ENCODE data around the gene NFATC2. TPM values are rescaled to one million over a fixed set of nuclear protein-coding genes. Genes with fewer than 3 reads are reported as not detected.

NFATC2 gene
- total RNA-seq, 2 donors from 2014 or later, result 11.9 to 24.5 TPM

DNA sequence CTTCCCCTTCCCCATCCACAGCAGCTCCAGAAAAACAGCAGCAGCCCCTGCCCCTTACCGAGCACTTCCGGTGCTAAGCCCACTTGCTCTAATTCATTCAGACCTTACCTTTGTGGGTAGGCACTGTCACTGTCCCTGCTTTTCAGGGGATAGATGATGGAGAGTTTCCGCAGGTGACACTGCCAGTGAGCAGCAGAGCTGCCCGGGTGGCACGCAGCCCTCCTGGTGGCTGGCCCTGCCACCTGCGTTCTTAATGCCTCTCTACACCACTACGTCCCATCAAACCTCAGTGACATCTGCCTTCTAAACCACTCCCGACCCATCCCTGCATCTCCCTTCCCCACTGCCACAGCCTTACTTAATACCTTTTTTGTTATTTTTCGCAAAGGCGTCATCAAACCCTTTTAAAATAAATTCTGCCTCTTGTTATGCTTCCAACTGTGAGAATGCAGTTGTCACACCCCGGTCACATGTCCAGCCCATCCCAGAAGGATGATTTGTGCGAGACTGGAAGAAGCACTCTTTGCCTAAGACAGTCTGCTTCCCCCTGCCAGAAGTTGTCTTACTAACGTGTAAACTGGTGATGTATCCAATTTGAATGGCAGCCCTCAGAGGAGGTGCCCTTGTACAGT is 89.7 kb downstream of the NFATC2 start:
- no peak for TF ChIP-seq CTCF (IDR thresholded peaks at IDR 0.05)
- Histone ChIP-seq H3K4me1 (ENCODE audit: control insufficient read depth in 1 of 2, low read depth in 2 of 2) (peaks cover 21 to 30% of the 10 kb centered on the region in 2 donors), H3K36me3 (no peaks in the 10 kb centered on the region), H3K9me3 (no peaks in the 10 kb centered on the region), H3K27ac (no peak overlapping the region), H3K27me3 (replicated peaks; ENCODE audit: insufficient read depth) (no peaks in the 10 kb centered on the region), H3K4me3 (no peak overlapping the region)
- DNase-seq (ENCODE audit: low spot score) (no peak), ATAC-seq (ENCODE audit: insufficient number of reproducible peaks, low FRiP score, low read depth) (no peak)

DNA sequence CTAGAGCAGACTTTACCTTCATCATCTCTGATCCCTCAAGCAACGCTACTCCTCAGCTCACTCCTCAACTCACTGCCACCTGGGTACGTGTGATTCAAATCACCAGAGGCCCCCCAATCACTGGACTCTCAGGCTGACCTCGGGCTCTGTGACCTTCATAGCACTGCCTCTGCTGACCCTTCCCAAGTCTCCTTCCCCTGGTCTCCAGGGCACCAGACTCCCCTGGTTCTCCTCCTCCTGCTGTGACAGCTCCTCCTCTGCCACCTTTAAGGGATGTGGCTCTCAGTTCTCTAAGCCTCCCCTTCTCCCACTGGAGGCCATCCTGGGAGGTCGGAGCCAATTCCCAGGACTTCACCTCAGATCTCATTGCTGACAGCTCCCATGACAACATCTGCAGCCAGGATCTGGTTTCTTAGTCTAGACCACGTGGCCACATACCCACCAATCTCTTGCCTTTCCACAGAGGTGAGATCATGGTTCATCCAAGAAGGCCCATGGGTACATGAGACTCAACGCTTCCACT is 90.4 kb downstream of the NFATC2 start:
- ATAC-seq (ENCODE audit: insufficient number of reproducible peaks, low FRiP score, low read depth) (no peak), DNase-seq (ENCODE audit: low spot score) (no peak)
- Histone ChIP-seq H3K27me3 (replicated peaks; ENCODE audit: insufficient read depth) (no peaks in the 10 kb centered on the region), H3K9me3 (no peaks in the 10 kb centered on the region), H3K4me1 (ENCODE audit: control insufficient read depth in 1 of 2, low read depth in 2 of 2) (peaks cover 25 to 33% of the 10 kb centered on the region in 2 donors), H3K27ac (no peak overlapping the region), H3K36me3 (no peaks in the 10 kb centered on the region), H3K4me3 (no peak overlapping the region)
- no peak for TF ChIP-seq CTCF (IDR thresholded peaks at IDR 0.05)

DNA sequence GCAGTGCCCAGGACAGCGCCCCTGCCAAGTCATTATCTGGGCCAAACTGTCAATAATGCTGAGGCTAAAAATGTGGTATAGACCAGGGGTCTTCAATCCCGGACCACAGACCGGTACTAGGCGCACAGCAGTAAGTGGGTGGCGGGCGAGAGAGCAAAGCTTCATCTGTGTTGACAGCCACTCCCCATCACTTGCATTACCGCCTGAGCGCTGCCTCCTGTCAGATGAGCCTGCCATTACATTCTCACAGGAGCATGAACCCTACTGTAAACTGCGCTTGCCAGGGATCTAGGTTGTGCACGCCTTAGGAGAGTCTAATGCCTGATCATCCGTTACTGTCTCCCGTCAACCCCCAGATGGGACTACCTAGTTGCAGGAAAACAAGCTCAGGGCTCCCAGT is 91.0 kb downstream of the NFATC2 start:
- H3K9me3 ChIP-seq, result no peaks in the 10 kb centered on the region
- H3K27me3 ChIP-seq (replicated peaks; ENCODE audit: insufficient read depth), result no peaks in the 10 kb centered on the region
- H3K4me1 ChIP-seq (ENCODE audit: control insufficient read depth in 1 of 2, low read depth in 2 of 2), result peaks cover 25 to 33% of the 10 kb centered on the region in 2 donors
- no peak overlapping the region for H3K4me3 ChIP-seq
- no peak for DNase-seq (ENCODE audit: low spot score)
- no peak overlapping the region for H3K27ac ChIP-seq
- no peak for ATAC-seq (ENCODE audit: insufficient number of reproducible peaks, low FRiP score, low read depth)
- TF ChIP-seq CTCF (IDR thresholded peaks at IDR 0.05), result no peak
- no peaks in the 10 kb centered on the region for H3K36me3 ChIP-seq

DNA sequence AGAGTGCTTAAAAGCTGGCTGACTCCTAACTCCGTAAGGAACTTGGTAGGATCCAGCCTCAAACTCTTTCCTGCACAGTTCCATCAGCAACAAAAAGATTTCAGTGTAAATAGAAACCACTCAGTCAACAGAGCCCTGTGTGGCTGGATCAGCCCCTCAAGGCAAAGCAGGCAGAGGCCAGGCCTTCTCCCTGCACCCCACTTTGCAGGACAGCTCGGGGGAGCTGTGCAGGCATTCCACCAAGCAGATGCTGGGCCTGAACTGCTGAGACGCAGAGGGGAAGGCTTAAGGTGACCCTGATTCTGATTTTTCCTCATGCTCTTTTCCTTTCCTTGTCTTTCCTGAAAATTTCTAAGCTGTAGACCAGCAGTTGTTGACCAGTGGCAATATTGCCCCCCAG is 91.5 kb downstream of the NFATC2 start:
- no peak for DNase-seq (ENCODE audit: low spot score)
- Histone ChIP-seq H3K27ac (no peak overlapping the region), H3K36me3 (no peaks in the 10 kb centered on the region), H3K4me3 (no peak overlapping the region), H3K4me1 (ENCODE audit: control insufficient read depth in 1 of 2, low read depth in 2 of 2) (peaks cover 20 to 31% of the 10 kb centered on the region in 2 donors), H3K9me3 (no peaks in the 10 kb centered on the region), H3K27me3 (replicated peaks; ENCODE audit: insufficient read depth) (no peaks in the 10 kb centered on the region)
- no peak for TF ChIP-seq CTCF (IDR thresholded peaks at IDR 0.05)
- ATAC-seq (ENCODE audit: insufficient number of reproducible peaks, low FRiP score, low read depth), result no peak

DNA sequence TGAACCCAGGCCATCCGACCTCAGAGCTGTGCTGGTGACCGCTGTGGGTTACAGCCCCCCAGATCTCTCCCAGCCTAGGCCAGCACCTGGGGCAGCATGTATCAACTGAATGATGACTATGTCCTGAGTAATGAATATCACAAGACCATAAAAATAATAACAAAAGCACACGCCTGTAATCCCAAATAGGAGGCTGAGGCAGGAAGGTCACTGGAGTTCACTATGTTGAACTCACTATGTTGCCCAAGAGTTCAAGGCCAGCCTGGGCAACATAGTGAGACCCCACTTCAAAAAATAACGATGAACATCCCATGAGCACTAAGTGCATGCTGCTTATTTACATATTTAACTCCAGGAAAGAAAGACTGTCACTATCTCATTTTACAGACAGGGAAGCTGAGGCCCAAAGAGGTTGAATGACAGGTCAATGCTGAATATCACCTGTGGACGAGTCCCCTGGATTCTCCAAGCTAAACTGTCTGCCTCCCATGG is 92.3 kb downstream of the NFATC2 start:
- DNase-seq (ENCODE audit: low spot score) (no peak), ATAC-seq (ENCODE audit: insufficient number of reproducible peaks, low FRiP score, low read depth) (no peak)
- TF ChIP-seq CTCF (IDR thresholded peaks at IDR 0.05), result no peak
- H3K27ac ChIP-seq, result peak overlapping the region in 1 of 2 donors; percentile 0
- no peaks in the 10 kb centered on the region for H3K27me3 ChIP-seq (replicated peaks; ENCODE audit: insufficient read depth)
- H3K36me3 ChIP-seq, result no peaks in the 10 kb centered on the region
- H3K4me3 ChIP-seq, result no peak overlapping the region
- H3K4me1 ChIP-seq (ENCODE audit: control insufficient read depth in 1 of 2, low read depth in 2 of 2), result peaks cover 20 to 30% of the 10 kb centered on the region in 2 donors
- H3K9me3 ChIP-seq, result no peaks in the 10 kb centered on the region
